ENCODE measurements around the gene DUOXA1.

GRCh38 chr15:45134682-45135604 lies 5.3 kb upstream of the DUOXA1 start:
- TF ChIP-seq POLR2A (IDR thresholded peaks at IDR 0.05; ENCODE audit: low read depth, low read length) (no peak), SPI1 (IDR thresholded peaks at IDR 0.05; ENCODE audit: low read depth, low read length) (no peak)
